Measurements from ENCODE around the gene SPAG17. TPM values are rescaled to one million over a fixed set of nuclear protein-coding genes. Genes with fewer than 3 reads are reported as not detected.

SPAG17 gene
- total RNA-seq, 1 donor from 2014 or later, result 0.30 TPM

DNA sequence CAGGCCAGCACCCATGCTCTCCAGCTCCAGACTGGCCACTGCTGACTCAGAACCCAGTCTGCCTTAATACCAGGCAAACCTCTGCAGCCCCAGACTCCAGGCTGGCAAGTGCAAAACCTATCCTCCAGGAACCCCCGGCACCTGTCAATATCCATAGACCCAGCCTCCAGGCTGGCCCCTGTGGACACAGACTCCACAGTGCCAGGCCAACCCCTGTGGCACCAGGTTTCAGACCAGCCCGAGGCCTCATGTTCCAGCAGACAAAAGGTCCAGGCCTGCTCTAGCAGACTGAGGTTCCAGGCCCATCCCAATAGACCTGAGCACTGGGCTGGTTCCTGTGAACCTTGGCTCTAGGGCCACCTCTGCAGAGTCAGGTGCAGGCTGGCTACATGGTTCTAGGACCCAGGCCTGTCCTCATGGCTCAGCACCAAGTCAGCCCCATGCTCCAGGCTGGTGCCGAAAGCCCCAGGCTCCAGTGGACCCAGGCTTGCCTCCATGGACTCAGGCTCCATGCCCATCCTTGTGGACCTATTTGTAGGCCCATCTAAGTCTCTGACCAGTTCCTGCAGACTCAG is 137.3 kb downstream of the SPAG17 start:
- no peak for DNase-seq (ENCODE audit: low spot score)
- Mint-ChIP-seq H3K27ac (ENCODE audit: unreplicated experiment) (no peak overlapping the region), H3K27me3 (ENCODE audit: low read depth) (no peaks in the 10 kb centered on the region), H3K9me3 (ENCODE audit: low read depth) (no peaks in the 10 kb centered on the region), H3K36me3 (ENCODE audit: low read depth) (no peaks in the 10 kb centered on the region), H3K4me1 (ENCODE audit: low read depth) (peaks cover 1% of the 10 kb centered on the region), H3K4me3 (ENCODE audit: unreplicated experiment) (no peak overlapping the region)
- TF ChIP-seq CTCF (IDR thresholded peaks at IDR 0.05), result no peak

DNA sequence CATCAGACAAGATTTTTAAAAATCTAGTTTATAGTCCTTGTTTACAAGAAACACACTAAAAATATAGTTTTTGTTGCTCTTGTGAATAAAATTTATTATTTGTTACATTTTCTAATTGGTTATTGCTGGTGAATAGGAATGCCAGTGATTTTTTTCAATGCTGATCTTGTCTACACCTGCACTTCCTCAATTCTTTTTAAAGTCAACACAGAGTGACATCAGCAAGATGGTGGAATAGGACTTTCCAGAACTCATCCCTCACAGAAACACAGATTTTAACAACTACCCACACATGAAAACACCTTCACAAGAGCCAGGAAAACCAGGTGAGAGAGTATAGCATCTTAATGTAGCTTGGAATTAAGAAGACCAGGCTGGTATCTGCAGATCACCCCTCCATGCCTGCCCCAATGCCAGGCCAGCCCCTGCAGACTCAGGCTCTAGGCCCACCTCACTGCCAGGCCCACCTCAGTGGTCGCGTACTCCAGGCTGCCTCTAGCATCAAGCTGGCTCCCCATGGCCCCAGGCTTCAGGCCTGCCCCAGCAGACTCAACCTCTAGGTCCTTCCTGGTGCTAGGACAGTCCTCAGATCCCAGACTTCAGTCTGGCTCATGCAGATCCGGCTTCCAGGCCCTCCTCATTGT is 137.9 kb downstream of the SPAG17 start:
- H3K9me3 Mint-ChIP-seq (ENCODE audit: low read depth), result no peaks in the 10 kb centered on the region
- H3K27me3 Mint-ChIP-seq (ENCODE audit: low read depth), result no peaks in the 10 kb centered on the region
- H3K4me3 Mint-ChIP-seq (ENCODE audit: unreplicated experiment), result no peak overlapping the region
- no peak overlapping the region for H3K27ac Mint-ChIP-seq (ENCODE audit: unreplicated experiment)
- no peak for TF ChIP-seq CTCF (IDR thresholded peaks at IDR 0.05)
- peaks cover 6% of the 10 kb centered on the region for H3K4me1 Mint-ChIP-seq (ENCODE audit: low read depth)
- DNase-seq (ENCODE audit: low spot score), result peak; percentile 77
- H3K36me3 Mint-ChIP-seq (ENCODE audit: low read depth), result no peaks in the 10 kb centered on the region

DNA sequence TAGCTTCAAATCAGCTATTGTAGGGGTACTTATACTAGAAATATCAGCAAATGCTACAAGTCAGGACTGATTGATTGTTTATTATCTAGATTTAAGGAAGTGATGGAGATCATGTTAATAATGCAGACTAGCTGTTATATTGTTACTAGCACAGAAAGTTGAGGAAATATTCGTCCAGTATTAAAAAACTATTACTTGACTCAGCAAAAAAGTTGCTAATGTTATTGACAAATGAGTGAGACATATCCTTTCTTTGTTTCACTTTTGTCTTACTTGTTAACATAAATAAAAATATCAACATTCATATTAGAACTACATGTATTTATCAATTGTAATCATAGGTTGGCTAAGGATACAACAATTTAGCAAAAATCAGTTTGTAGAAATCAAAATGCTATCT is 141.4 kb downstream of the SPAG17 start:
- no peaks in the 10 kb centered on the region for H3K27me3 Mint-ChIP-seq (ENCODE audit: low read depth)
- no peaks in the 10 kb centered on the region for H3K36me3 Mint-ChIP-seq (ENCODE audit: low read depth)
- no peaks in the 10 kb centered on the region for H3K9me3 Mint-ChIP-seq (ENCODE audit: low read depth)
- peaks cover 6% of the 10 kb centered on the region for H3K4me1 Mint-ChIP-seq (ENCODE audit: low read depth)
- no peak overlapping the region for H3K27ac Mint-ChIP-seq (ENCODE audit: unreplicated experiment)
- DNase-seq (ENCODE audit: low spot score), result no peak
- no peak overlapping the region for H3K4me3 Mint-ChIP-seq (ENCODE audit: unreplicated experiment)
- TF ChIP-seq CTCF (IDR thresholded peaks at IDR 0.05), result no peak

DNA sequence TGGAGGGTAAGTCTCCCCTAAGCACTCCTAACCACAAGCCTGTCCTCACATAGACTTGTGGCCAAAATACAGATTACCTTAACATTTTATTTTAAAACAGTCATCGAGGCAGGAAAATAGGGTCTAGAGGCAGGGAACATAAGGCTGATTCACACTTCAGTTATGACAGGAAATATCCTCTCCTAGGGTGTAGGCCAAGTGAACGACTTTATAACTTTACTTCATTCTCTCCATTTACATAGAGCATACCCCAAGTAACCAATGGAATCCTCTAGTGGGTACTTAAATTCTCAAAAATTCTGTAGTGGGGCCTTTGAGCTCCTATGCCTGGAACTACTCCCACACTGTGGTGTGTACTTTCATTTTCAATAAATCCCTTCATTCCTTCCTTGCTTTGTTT is 142.5 kb downstream of the SPAG17 start:
- Mint-ChIP-seq H3K4me1 (ENCODE audit: low read depth) (peaks cover 6% of the 10 kb centered on the region), H3K27me3 (ENCODE audit: low read depth) (no peaks in the 10 kb centered on the region), H3K9me3 (ENCODE audit: low read depth) (no peaks in the 10 kb centered on the region), H3K36me3 (ENCODE audit: low read depth) (no peaks in the 10 kb centered on the region), H3K4me3 (ENCODE audit: unreplicated experiment) (no peak overlapping the region), H3K27ac (ENCODE audit: unreplicated experiment) (no peak overlapping the region)
- no peak for TF ChIP-seq CTCF (IDR thresholded peaks at IDR 0.05)
- no peak for DNase-seq (ENCODE audit: low spot score)

- no peak for DNase-seq (ENCODE audit: low spot score)
- Mint-ChIP-seq H3K4me3 (ENCODE audit: unreplicated experiment) (no peak overlapping the region), H3K36me3 (ENCODE audit: low read depth) (no peaks in the 10 kb centered on the region), H3K27ac (ENCODE audit: unreplicated experiment) (no peak overlapping the region), H3K4me1 (ENCODE audit: low read depth) (peaks cover 6% of the 10 kb centered on the region), H3K27me3 (ENCODE audit: low read depth) (peaks cover 3% of the 10 kb centered on the region), H3K9me3 (ENCODE audit: low read depth) (no peaks in the 10 kb centered on the region)
- no peak for TF ChIP-seq CTCF (IDR thresholded peaks at IDR 0.05)
Measured at GRCh38 chr1:118039170-118039569, 145.9 kb downstream of the SPAG17 start.

All from chondrocyte (in vitro differentiated cells).